Measurements from ENCODE around the gene RALGDS.

The RALGDS gene

DNA sequence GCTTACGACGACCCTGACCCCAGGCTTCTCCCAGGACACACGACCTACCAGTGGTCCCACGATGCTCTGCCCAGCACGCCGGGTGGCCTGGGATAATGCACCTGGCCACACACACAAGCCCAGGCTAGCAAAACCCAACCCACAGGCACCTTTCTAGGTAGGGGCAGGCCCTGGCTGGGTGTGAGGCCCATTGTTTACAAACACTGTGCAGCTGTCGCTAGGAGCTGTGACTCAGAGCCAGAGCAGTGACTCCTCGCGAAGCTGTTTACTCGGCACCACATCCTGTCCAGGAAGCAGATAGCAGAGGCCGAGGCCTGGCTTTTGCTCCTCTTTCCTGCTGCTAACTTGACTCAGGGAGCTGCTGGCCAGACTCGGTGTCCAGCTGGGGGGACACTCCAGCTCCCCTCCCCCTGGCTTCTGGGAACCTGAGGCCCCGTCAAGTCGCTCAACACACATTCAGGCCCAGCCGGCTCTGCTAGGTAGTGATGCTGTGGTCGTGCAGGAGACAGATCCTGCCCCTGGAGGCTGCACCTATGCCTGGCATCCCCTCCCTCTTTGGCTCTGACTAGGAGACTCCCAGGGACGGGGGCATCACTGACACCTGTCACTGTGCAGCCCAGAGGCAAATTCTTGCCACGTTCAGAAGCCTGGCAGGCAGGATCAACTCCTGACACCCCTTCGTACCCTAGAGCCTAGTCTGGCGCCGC is 12.8 kb upstream of the RALGDS start:
- peak; percentile 84 to 88 for DNase-seq

DNA sequence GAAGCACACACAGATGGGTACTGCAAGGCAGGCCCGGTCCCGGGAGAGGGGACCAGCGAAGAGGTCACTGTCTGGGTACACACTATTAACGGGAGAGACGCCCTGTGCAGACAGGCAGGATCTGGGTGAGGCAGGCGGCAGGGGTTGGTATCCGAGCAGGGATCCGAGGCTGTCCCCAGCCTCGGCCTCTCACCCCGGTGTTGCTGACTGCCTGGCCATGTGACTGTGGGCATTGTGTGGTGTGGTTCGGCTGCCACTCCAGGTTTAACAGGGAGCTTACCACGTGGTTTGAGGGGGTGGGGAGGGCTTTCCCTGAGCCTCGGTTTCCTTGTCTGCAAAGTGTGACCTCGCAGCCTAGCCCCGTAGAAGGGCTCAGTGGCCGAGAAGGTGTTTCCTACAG is 11.1 kb upstream of the RALGDS start:
- DNase-seq = no peak

DNA sequence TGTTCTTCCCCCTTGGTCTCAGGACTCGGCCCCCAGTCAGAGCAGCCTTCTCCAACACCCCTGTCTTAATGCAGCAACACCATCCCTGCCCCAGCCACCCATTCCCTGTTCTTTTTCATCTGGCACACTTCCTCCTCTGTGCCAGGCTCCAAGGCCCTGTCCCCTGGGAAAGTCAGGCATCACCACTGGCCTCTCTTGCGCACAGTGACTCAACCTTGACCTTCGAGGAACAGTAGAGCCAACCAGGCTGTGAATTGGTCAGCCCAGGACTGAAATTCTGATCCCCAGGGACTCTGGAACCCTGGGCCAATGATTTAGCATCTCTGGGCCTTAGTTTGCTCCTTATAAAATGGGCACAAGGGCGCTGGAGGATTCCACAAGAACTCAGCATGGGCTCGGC is 10.5 kb upstream of the RALGDS start:
- no peak for DNase-seq

DNA sequence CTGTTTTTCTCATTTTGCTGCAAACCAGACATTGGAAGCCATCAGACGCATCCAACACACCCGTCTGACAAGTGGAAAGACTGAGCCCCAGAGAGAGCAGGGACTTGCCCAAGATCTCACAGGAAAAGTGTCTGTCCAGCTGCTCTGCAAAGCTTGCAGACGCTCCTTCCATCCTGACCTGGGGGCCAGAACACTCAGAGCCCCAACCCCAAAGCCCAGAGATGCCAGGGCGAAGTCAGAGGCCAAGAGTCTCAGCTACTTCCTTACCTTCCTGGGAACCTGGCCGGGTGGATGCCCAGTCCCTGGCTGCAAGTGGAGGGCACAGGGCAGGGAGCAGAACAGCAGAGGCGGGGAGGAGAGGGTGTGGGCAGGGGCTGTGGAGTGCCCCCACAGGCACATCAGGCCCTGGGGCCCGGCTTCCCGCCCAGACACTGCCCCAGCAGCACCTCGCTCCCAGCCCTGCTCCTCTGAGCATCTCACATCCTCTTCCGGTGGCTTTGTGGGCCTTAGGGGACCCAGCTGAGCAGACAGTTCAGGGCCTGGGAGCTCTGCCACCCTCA is 9.7 kb upstream of the RALGDS start:
- peak in 1 of 2 experiments; percentile 62 for DNase-seq

DNA sequence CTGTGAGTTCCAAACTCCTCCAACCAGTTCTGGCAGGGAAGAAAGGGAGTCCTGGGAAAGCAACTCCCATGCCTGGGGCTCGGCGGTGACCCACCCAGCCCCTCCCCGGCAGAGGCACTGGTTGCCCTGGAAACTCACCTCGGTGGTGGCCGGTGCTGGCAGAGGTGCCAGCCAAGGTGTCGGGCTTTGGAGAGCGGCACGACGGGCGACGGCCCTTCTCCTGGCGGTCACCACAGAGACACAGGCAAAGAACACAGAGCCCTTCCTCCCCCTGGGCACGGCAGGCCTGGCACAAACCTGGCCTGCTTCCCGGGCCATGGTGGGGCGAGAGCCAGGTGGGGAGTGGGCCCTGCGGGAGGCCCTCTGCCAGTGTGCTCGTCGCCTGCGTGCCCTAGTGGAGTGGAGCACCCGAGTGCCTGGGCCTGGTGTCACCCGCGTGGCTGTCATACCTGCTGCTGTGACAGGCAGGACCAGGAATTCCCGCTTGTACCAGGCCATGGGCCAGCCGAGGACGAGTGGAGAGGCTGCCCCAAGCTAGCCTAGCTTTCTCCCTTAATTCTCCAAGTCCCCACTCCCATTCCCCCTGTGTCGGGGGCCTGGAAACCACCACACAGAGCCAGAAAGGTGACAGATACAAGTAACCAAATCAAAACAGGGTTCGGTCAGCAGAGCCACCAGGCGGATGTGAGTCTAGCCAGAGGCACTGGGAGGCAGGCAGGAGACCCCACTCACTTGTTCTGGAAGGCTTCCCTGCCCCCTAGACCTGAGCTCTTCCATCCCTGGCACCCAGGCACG is 8.2 kb upstream of the RALGDS start:
- DNase-seq = no peak

DNA sequence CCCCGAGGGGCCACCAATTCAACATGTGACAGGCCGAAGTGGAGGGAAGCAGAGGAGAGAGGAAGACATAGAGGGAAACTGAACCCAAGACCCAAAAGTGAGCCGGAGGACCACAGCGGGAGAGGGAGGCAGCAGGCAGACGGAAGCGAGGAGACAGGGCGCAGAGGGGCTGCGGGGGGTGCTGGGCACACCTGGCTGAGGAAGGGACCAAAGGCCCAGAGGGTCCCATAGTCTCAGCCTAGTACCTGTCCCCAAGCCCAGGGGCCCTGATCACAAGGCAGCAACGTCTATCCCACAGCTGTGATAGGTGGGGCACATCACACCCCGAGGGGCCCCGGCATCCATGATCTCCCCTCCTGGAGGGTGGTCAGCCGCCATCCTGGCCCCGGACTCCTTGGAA is 7.1 kb upstream of the RALGDS start:
- no peak for DNase-seq

DNA sequence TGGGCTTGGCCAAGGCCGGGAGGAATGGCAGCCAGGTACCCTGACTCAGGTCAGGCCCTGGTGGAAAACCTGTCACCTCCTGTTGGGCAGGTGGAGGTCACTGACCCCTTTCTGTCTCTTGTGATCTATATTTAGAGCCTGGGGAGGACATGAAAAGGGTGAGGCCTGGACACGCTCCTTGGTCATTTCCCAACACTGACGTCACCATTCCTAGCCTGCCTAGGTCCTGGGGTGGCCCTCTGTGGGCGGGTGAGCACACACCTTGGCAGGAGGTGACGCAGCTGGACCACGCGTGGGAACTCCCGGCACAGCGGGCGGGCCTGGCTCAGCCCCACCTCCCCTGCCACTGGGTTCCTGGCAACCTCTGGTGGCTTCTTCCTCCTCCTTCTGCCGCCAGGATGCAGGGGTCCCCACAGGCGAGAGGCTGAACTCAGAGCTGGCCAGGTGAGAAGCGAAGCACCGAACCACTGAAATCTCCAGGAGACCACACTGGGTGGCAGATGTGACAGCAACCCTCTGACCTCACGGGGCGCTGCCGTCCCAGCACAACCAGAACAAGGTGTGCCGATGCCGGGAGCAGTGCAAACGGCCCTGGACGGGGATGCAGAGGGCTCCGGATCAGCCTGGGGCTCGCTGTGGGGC is 6.4 kb upstream of the RALGDS start:
- peak in 1 of 2 experiments; percentile 65 for DNase-seq

DNA sequence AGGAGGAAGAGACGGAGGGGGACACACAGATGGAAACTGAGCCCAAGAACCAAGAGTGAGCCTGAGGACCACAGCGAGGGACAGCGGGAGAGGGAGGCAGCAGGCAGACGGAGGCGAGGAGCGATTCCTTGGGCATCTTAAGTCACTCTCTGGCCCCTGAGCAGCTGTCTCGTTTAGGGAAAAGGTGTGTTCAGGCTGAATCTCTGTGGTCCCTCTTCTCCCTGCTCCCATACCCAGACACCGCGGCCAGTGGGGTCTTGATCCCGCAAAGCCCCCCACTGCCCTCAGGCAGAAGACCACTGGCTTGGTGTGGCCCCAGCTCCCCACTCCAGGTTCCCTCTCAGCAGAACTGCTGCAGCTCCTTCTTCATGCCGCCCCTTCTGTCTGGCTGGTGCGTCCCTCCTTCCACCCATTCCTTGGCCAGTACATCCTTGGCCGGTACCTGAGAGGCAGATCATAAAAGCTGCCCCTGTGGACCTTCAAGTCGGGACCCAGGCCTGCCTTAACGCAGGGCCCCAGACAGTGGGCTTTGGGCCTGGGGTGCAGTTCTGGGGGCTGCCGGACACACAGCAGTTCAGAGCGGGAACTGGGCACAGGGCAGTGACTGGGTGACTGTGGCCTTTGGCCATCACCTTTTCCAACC is 5.8 kb upstream of the RALGDS start:
- no peak for DNase-seq

DNA sequence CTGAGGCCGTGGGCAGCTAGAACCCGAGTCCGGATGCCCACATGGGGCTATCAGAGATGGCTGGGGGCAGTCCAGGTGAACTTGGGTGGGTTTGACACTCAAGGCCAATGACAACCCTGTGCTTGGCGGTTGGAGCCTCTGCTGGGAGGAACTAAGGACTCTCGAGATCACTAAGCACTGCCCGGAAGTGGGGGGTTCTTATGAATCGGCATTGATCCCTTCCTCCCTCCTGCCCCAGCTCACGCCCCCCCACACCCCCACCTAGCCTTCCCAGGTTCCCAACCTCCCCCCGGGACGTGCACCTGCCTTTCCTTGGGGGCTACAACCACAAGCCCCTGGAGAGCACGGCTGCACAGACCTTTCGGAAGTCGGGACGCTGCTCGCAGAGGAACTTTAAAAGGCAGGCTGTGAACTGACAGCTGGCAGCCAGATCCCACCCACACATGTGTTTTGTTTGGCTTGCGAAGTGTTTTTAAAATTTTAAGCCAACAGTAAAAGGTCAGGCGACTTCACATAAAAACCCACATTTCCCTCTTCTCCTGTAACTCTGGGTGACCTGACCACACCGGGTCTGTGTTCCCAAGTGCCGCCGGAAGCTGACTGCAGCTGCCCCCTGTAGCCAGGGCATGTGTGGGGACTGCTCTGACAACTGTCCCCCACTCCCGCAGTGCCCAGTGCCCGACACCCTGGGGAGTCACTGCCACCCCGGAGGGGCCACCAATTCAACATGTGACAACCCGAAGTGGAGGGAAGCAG is 5.1 kb upstream of the RALGDS start:
- DNase-seq = no peak

DNA sequence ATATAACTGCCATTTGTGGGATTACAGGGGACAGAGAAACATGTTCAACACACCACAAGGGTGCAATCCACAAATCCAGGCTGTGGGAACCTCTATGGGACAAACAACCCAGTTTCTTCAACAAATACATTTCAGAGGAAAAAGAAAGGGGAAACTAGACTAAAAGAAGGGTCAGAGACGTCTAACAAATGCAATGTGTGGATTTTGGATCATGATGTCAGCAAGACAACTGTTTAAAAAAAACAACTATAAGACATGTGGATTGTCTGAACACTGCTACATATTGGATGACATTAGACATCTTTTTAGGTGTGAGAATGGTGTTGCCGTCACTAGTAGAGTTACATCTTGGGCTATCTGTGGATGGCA is 3.9 kb upstream of the RALGDS start:
- no peak for DNase-seq

DNA sequence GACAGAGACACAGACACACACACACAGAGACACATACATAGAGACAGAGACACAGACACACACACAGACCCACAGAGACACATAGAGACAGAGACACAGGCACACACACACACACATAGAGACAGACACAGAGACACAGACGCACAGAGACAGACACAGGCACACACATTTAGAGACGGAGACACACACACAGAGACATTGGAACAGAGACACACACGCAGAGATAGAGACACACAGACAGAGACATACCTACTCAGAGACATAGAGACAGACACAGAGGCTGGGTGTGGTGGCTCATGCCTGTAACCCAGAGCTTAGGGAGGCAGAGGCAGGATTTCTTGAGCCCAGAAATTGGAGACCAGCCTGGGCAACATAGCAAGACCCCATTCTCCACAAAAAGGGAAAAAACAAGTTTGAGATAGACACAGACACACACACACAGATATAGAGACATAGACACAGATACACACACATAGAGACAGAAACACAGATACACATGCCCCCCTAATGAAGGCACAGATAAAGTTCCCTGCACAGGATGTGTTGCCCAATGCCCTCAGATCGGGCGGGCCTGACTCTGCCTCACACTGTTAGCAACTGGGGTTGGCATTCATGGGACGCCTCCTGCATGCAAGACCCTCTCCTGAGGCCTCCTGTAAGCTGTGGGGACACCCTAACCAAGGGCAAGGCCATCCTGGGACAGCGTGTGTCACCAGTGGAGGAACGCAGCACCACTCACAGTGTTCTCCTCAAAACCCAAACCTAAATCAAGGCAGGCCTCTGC is 3.3 kb upstream of the RALGDS start:
- DNase-seq = no peak

DNA sequence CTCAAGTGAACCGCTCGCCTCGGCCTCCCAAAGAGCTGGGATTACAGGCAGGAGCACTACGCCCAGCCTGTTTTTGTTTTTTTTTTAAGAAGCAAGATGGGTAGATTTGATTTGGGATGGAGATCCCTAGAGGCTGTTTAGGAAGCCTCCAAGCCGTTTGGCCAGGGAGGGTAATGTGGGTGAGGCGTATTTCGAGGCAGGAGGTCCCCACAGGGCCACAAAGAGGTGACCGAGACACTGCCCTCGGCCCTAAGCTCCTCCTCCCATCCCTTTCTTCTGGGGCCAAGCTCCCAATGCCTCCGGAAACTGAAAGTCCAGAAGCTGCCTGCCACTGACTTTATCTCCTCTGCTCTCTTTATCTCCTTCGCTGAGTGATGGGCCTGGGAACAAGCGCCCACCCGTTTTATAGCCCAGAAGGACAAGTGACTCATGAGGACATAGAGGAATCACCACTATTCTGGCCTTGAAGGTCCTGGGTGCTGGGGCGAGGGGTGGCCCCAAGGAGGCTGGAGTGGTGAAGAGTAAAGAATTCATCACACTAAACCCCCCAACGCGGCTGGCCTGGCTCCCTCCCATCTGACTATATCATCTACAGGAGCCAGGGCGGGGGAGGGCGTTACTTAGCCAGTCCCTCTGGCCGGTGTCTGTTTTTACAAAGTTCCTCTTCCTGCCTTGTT is 2.0 kb upstream of the RALGDS start:
- no peak for DNase-seq

DNA sequence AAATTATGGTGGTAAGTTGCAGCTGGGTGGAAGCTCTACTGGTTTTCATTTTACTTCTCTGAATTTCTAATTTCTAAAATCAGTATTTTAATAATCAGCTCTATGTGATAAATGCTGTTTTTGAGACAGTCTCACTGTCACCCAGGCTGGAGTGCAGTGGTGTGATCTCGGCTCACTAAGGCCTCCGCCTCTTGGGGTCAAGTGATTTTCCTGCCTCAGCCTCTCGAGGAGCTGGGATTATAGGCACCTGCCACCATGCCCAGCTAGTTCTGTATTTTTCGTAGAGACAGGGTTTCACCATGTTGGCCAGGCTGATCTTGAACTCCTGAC is 1.5 kb upstream of the RALGDS start:
- DNase-seq = no peak

DNA sequence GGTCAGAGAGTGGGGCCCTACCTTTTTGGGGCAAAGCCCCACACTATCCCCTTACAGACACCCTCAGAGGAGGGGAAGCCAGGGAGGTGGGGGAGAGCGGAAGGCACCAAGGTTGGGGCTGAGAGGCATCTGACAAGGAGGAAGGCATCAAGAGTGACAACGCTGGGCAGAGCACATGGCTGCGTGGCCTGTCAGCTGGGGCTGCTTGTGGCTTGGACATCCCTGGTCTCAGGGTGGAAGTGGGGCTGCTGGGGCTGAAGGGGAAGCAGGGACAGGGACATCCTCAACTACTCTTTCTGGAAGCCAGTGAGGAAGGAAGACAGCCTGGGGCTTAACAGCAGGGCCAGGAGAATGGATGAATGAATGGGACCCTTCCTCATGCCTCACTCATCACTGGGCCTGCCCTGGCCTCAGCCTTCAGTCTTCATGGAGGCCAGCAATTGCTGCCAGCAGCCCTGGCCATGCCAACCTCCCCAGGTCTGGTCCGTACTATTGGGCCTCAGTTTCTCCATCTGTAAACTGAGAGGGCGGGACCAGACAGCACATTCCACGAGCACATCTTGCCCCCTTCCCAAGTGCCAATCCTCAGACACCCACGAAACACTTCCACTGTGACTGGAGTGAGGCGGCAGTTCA is 993 bp upstream of the RALGDS start:
- DNase-seq = no peak

DNA sequence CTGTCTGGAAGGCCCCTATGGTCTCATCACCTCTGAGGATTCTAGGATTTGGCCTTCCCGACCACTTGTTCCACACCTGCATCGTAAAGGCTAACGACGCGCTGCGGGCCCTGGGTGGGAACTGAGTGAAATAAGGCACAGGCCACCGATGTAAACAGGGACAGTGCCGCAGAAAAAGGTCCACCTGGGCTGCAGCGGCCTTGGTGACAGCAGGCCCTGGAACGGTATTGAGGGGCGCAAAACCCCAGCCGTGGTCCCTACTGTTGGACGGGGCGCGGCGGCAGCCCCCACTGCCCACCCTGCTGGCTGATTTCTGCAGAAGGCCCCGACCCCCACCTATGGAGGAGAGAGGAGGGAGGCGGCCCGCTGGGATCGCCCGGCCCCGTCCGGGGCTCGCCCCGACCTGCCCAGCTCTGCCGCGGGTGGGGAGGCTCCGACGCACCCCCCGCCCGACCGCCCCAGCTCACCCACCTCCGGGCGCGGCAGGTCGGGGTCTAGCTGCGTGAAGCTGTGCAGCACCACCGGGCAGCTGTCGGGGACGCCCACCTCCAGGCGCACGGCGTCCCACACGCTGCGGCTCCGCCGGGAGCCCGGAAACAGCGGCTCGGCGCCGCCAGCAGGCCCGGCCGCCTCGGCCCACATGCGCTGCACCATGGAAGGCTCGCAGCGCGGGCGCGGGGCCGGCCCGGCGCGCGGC is 391 bp downstream of the RALGDS start:
- no peak for DNase-seq

DNA sequence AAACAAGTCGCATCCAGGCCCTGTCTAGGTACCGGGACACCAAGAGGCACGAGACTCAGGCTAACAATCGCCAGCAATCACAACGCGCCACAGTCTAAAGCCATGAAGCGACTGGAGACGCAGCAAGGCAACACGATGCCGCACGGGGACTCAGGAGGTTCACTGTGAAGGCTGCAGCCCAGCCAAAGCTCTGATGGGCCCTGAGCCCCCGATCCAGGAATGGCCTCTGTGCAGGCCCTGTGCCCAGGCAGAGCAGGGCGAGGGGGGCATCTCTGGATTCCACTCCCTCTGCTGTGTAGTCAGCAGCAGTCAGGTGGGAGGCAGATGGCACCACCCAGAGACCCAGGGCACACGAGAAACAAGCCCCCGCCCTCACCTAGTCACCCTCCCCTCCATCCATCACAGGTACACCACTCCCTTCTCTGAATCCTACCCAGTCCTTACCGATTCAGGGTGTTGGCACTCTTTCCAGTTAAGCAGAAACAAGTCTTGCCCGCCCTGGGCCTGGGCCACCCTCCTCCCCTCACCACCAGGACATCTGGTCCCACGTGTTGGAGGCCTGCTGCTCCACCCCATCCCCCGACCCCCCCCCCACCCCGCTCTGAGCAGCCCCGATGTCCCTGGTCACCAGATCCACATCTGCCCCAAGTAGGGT is 1.1 kb downstream of the RALGDS start:
- DNase-seq = no peak

DNA sequence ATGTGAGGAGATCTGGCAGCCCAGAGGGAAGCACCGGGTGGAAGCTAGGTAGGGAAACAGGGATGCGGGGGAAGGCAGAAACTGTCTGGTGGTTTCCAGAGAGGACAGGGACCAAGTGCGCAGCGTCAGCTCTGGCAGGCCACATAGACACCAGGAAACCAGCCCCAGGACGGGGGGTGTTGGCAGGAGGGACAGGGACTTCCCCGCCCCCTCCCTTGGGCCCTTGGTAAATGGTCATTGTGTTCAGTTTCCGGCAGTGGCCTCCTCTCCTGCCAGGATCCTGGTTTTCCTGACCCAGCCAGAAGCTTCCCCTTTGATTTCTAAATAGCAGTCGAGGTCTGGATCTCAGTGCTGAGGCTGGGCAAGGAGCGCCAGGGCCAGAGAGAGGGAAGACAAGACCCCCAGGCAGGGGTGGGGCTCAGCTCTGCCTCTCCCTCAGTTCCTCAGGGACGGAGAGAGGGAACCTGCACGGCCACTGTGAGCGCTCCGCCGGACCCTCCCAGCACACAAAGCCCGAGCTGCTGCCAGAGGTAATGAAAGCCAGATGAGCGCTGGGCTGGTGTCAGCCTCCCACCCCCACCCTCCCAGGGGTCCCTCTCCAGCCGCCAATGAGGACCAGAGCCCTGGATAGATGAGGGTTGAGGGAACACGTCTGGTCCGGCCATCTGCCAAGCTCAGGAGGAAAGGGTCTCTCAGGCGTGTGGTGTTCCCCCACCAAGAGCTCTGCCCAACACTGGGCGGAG is 1.8 kb downstream of the RALGDS start:
- DNase-seq = no peak

DNA sequence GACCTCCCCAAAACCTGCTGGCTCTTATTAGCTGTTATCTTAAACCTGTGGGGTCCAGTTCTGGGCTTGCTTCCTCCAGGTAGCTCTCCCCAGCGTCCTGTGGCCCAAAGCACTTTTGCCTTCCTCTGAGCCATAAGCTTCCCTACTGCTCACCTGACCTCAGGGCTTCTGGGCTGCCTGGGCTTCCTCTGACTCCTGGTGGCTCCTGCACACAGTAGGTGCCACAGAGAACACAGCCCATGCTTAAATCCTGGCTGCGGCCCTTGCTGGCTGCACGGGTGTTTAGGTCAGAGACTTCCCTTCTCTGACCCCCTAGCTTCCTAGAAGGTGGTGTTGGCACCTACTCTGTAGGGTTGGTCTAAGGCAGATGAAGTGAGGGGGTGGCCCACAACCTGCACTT is 2.5 kb downstream of the RALGDS start:
- DNase-seq = no peak

DNA sequence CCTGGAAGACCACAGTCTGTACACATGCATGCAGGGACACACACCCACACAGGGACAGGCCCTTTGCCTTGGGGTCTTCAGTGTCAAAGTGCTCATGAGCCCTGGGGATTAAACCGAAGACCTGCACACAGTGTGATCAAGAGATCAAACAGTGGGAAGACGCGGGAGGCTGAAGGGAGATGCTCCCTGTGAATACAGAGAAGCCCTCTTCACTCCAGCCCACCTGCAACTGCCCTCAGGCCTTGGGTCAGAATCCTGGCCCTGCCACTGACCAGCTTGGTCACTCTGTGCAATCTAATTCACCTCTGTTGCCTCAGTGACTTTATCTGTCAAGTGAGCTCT is 2.9 kb downstream of the RALGDS start:
- DNase-seq = no peak
